Fibroblast of villous mesenchyme (primary cell): ENCODE data around the gene PROKR1. TPM values are rescaled to one million over a fixed set of nuclear protein-coding genes. Genes with fewer than 3 reads are reported as not detected.
"Not testable (repeated sequence)": the region's sequence is repeated elsewhere in the genome, so short reads cannot be mapped to it uniquely, and the experiment has no call there.

Source experiments
- DNase-seq: peaks from one replicate; pipeline ENCODE4 v3.0.0-alpha.2; 2010; ENCODE audit warnings: low read depth
- H3K4me3 ChIP-seq: 2 replicates; pipeline ENCODE4 v1.5.1; 2011; ENCODE audit warnings: low read depth, mild to moderate bottlenecking, low read length
- CTCF ChIP-seq: IDR thresholded peaks from 2 replicates; pipeline ENCODE4 v1.5.1; 2012; ENCODE audit warnings: low read depth, mild to moderate bottlenecking, low read length; ENCODE audit not compliant: insufficient read depth
- total RNA-seq: library from RNA; depleted of rRNA; stranded (reverse); fragments of >200 nt; gene quantifications from 2 replicates; pipeline ENCODE4 v1.2.3, GENCODE V29; 2012

PROKR1 gene
- total RNA-seq, result not detected in 2 replicates

GRCh38 chr2:68643011-68643873 is at the start of gene PROKR1:
TSS of gene PROKR1 (plus strand) at chr2:68643579. CDS start at chr2:68645822, 2,243 bp downstream.
- peak within 1 kb of the TSS; percentile 43 for H3K4me3 ChIP-seq
- no peak for TF ChIP-seq CTCF

GRCh38 chr2:68594041-68594440 is 49.3 kb upstream of the PROKR1 start:
- no peak for TF ChIP-seq CTCF
- DNase-seq, result no peak
- H3K4me3 ChIP-seq, result no peak overlapping the region

More at GRCh38 chr2:68643011-68643873, at the start of gene PROKR1:
- DNase-seq, result peak; percentile 11

GRCh38 chr2:68594674-68595492 is 48.5 kb upstream of the PROKR1 start:
- peak; percentile 95 for TF ChIP-seq CTCF
- no peak overlapping the region for H3K4me3 ChIP-seq
- peak; percentile 55 for DNase-seq

GRCh38 chr2:68595493-68595785 is 47.9 kb upstream of the PROKR1 start:
- not testable (repeated sequence) for DNase-seq, H3K4me3 ChIP-seq

GRCh38 chr2:68600495-68600894 is 42.9 kb upstream of the PROKR1 start:
- H3K4me3 ChIP-seq, DNase-seq: not testable (repeated sequence)

GRCh38 chr2:68603059-68603458 is 40.3 kb upstream of the PROKR1 start:
- DNase-seq, result no peak
- no peak for TF ChIP-seq CTCF
- H3K4me3 ChIP-seq, result no peak overlapping the region

GRCh38 chr2:68604077-68604476 is 39.3 kb upstream of the PROKR1 start:
- TF ChIP-seq CTCF, result no peak
- no peak for DNase-seq
- no peak overlapping the region for H3K4me3 ChIP-seq
